HUES48 (cell line): Measurements from ENCODE around the gene SKAP1.
"Not testable (repeated sequence)": the region's sequence is repeated elsewhere in the genome, so short reads cannot be mapped to it uniquely, and the experiment has no call there.

Experiments
- H3K27ac ChIP-seq: one replicate; pipeline ENCODE4 v1.7.0; 2013; ENCODE audit warnings: low read depth, low read length, inconsistent platforms
- H3K27me3 ChIP-seq: 2 replicates; pipeline ENCODE4 v1.6.1; 2013; ENCODE audit warnings: mild to moderate bottlenecking, low read length; ENCODE audit not compliant: control insufficient read depth, insufficient read depth
- H3K36me3 ChIP-seq: 2 replicates; pipeline ENCODE4 v1.6.1; 2013; ENCODE audit warnings: low read length; ENCODE audit not compliant: control insufficient read depth, insufficient read depth
- H3K4me1 ChIP-seq: 2 replicates; pipeline ENCODE4 v1.6.1; 2013; ENCODE audit warnings: mild to moderate bottlenecking, low read length; ENCODE audit not compliant: control insufficient read depth, insufficient read depth
- H3K4me3 ChIP-seq: 2 replicates; pipeline ENCODE4 v1.5.1; 2013; ENCODE audit warnings: mild to moderate bottlenecking, low read depth, low read length
- H3K9ac ChIP-seq: 2 replicates; pipeline ENCODE4 v1.6.1; 2013; ENCODE audit warnings: mild to moderate bottlenecking, low read depth, low read length, moderate library complexity
- H3K9me3 ChIP-seq: 2 replicates; pipeline ENCODE4 v1.6.1; 2013; ENCODE audit warnings: low read length; ENCODE audit not compliant: control insufficient read depth, insufficient read depth

SKAP1 gene

GRCh38 chr17:48202959-48203358, 227.1 kb downstream of the SKAP1 start:
- Histone ChIP-seq H3K4me1 (no peaks in the 10 kb centered on the region), H3K27me3 (peaks cover 6% of the 10 kb centered on the region; the same call in 1 of the 2 replicates), H3K4me3 (no peak overlapping the region), H3K36me3 (no peaks in the 10 kb centered on the region), H3K9me3 (no peaks in the 10 kb centered on the region), H3K9ac (no peak overlapping the region), H3K27ac (no peak overlapping the region)

- Histone ChIP-seq H3K9me3 (no peaks in the 10 kb centered on the region), H3K4me1 (peaks cover 10% of the 10 kb centered on the region), H3K9ac (no peak overlapping the region), H3K36me3 (no peaks in the 10 kb centered on the region), H3K4me3 (no peak overlapping the region), H3K27me3 (peaks cover 6% of the 10 kb centered on the region; the same call in 1 of the 2 replicates), H3K27ac (no peak overlapping the region)
Measured at GRCh38 chr17:48198950-48199541, 231.0 kb downstream of the SKAP1 start.

GRCh38 chr17:48195910-48196309, 234.1 kb downstream of the SKAP1 start:
- Histone ChIP-seq H3K4me1 (peaks cover 40% of the 10 kb centered on the region), H3K27me3 (no peaks in the 10 kb centered on the region)

GRCh38 chr17:48194097-48194550, 235.9 kb downstream of the SKAP1 start:
- Histone ChIP-seq H3K4me3 (no peak overlapping the region), H3K27me3 (no peaks in the 10 kb centered on the region), H3K4me1 (peaks cover 42% of the 10 kb centered on the region), H3K9ac (no peak overlapping the region), H3K27ac (no peak overlapping the region), H3K36me3 (no peaks in the 10 kb centered on the region), H3K9me3 (no peaks in the 10 kb centered on the region)

More at GRCh38 chr17:48195910-48196309, 234.1 kb downstream of the SKAP1 start:
- no peak overlapping the region for H3K4me3 ChIP-seq
- H3K9me3 ChIP-seq: no peaks in the 10 kb centered on the region
- no peak overlapping the region for H3K27ac ChIP-seq
- H3K9ac ChIP-seq: no peak overlapping the region
- H3K36me3 ChIP-seq: no peaks in the 10 kb centered on the region

GRCh38 chr17:48192321-48192731, 237.7 kb downstream of the SKAP1 start:
- Histone ChIP-seq H3K9me3 (no peaks in the 10 kb centered on the region), H3K27me3 (no peaks in the 10 kb centered on the region), H3K4me3 (peak overlapping the region; percentile 32), H3K27ac (peak overlapping the region; percentile 63), H3K4me1 (peaks cover 42% of the 10 kb centered on the region), H3K9ac (no peak overlapping the region), H3K36me3 (no peaks in the 10 kb centered on the region)

- H3K9me3 ChIP-seq: no peaks in the 10 kb centered on the region
- H3K27me3 ChIP-seq: no peaks in the 10 kb centered on the region
- H3K4me3 ChIP-seq: no peak overlapping the region
- no peaks in the 10 kb centered on the region for H3K36me3 ChIP-seq
- no peak overlapping the region for H3K9ac ChIP-seq
- H3K4me1 ChIP-seq: peaks cover 42% of the 10 kb centered on the region
- H3K27ac ChIP-seq: peak overlapping the region; percentile 63
Measured at GRCh38 chr17:48191362-48191761, 238.7 kb downstream of the SKAP1 start.

GRCh38 chr17:48190871-48191270, 239.1 kb downstream of the SKAP1 start:
- Histone ChIP-seq H3K27me3 (no peaks in the 10 kb centered on the region), H3K9ac (no peak overlapping the region), H3K9me3 (no peaks in the 10 kb centered on the region), H3K27ac (no peak overlapping the region), H3K4me1 (peaks cover 42% of the 10 kb centered on the region), H3K4me3 (no peak overlapping the region), H3K36me3 (no peaks in the 10 kb centered on the region)

GRCh38 chr17:48187872-48188608, 242.0 kb downstream of the SKAP1 start:
- H3K36me3 ChIP-seq: no peaks in the 10 kb centered on the region
- H3K4me3 ChIP-seq: no peak overlapping the region
- H3K9me3 ChIP-seq: no peaks in the 10 kb centered on the region
- peaks cover 25% of the 10 kb centered on the region for H3K4me1 ChIP-seq
- H3K27me3 ChIP-seq: 0 out of 2 replicates have a peak, but pooled peaks cover 5% of the 10 kb centered on the region
- no peak overlapping the region for H3K9ac ChIP-seq
- no peak overlapping the region for H3K27ac ChIP-seq

- not testable (repeated sequence) for H3K9ac ChIP-seq, H3K27ac ChIP-seq, H3K9me3 ChIP-seq, H3K27me3 ChIP-seq, H3K4me3 ChIP-seq, H3K36me3 ChIP-seq
- H3K4me1 ChIP-seq: peaks cover 13% of the 10 kb centered on the region
Measured at GRCh38 chr17:48186317-48186716, 243.7 kb downstream of the SKAP1 start.

GRCh38 chr17:48184721-48185120, 245.3 kb downstream of the SKAP1 start:
- Histone ChIP-seq H3K9ac (no peak overlapping the region), H3K4me1 (peaks cover 7% of the 10 kb centered on the region), H3K36me3 (no peaks in the 10 kb centered on the region), H3K27ac (no peak overlapping the region), H3K4me3 (no peak overlapping the region), H3K9me3 (no peaks in the 10 kb centered on the region), H3K27me3 (0 out of 2 replicates have a peak, but pooled peaks cover 5% of the 10 kb centered on the region)

GRCh38 chr17:48181653-48182052, 248.4 kb downstream of the SKAP1 start:
- H3K9me3 ChIP-seq: no peaks in the 10 kb centered on the region
- H3K27me3 ChIP-seq: 0 out of 2 replicates have a peak, but pooled peaks cover 5% of the 10 kb centered on the region
- no peak overlapping the region for H3K4me3 ChIP-seq
- peaks cover 19% of the 10 kb centered on the region for H3K4me1 ChIP-seq
- H3K9ac ChIP-seq: no peak overlapping the region
- H3K36me3 ChIP-seq: no peaks in the 10 kb centered on the region
- no peak overlapping the region for H3K27ac ChIP-seq
